Stimulated activated CD8-positive, alpha-beta memory T cell treated with anti-CD3 and anti-CD28 coated beads, Interleukin-12 subunit alpha, Interleukin-12 subunit beta, amount 100 ng/mL, for 1 hour (primary cell): ENCODE data around the gene TMEM232.
"Not testable (repeated sequence)": the region's sequence is repeated elsewhere in the genome, so short reads cannot be mapped to it uniquely, and the experiment has no call there.

Experiments
- DNase-seq: peaks from one replicate; pipeline ENCODE4 v3.0.0-alpha.2; 2020; ENCODE audit warnings: low read depth

Gene TMEM232

GRCh38 chr5:110707260-110707844 is 19.1 kb downstream of the TMEM232 start:
- no peak for DNase-seq

- no peak for DNase-seq
These were observed 21.1 kb downstream of the TMEM232 start for GRCh38 chr5:110705349-110705748.

GRCh38 chr5:110703481-110703880 is 23.0 kb downstream of the TMEM232 start:
- no peak for DNase-seq

GRCh38 chr5:110702704-110703103 is 23.8 kb downstream of the TMEM232 start:
- DNase-seq: no peak

- DNase-seq: no peak
These were observed 24.2 kb downstream of the TMEM232 start for GRCh38 chr5:110702300-110702699.

GRCh38 chr5:110692669-110693068 is 33.8 kb downstream of the TMEM232 start:
- not testable (repeated sequence) for DNase-seq

- not testable (repeated sequence) for DNase-seq
These were observed 35.9 kb downstream of the TMEM232 start for GRCh38 chr5:110690587-110690986.

GRCh38 chr5:110687485-110687884 is 39.0 kb downstream of the TMEM232 start:
- DNase-seq: no peak

GRCh38 chr5:110686270-110686669 is 40.2 kb downstream of the TMEM232 start:
- no peak for DNase-seq

- DNase-seq: no peak
These were observed 44.5 kb downstream of the TMEM232 start for GRCh38 chr5:110681953-110682352.

- DNase-seq: no peak
These were observed 45.4 kb downstream of the TMEM232 start for GRCh38 chr5:110681109-110681508.

GRCh38 chr5:110676554-110676953 is 49.9 kb downstream of the TMEM232 start:
- not testable (repeated sequence) for DNase-seq

- no peak for DNase-seq
These were observed 61.2 kb downstream of the TMEM232 start for GRCh38 chr5:110665184-110665726.

- DNase-seq: no peak
These were observed 62.9 kb downstream of the TMEM232 start for GRCh38 chr5:110663525-110663924.

GRCh38 chr5:110658006-110658405 is 68.5 kb downstream of the TMEM232 start:
- no peak for DNase-seq

GRCh38 chr5:110653231-110653970 is 73.1 kb downstream of the TMEM232 start:
- DNase-seq: no peak

- DNase-seq: no peak
These were observed 75.0 kb downstream of the TMEM232 start for GRCh38 chr5:110651507-110651906.

GRCh38 chr5:110644357-110644756 is 82.1 kb downstream of the TMEM232 start:
- no peak for DNase-seq

- no peak for DNase-seq
These were observed 87.2 kb downstream of the TMEM232 start for GRCh38 chr5:110638970-110639902.

GRCh38 chr5:110634475-110634874 is 92.0 kb downstream of the TMEM232 start:
- DNase-seq: no peak

- no peak for DNase-seq
These were observed 95.2 kb downstream of the TMEM232 start for GRCh38 chr5:110631236-110631635.

- no peak for DNase-seq
These were observed 96.1 kb downstream of the TMEM232 start for GRCh38 chr5:110630350-110630749.
